ENCODE measurements around the gene PPHLN1.

The PPHLN1 gene

GRCh38 chr12:42432517-42433140, 106.7 kb downstream of the PPHLN1 start:
- DNase-seq (ENCODE audit: low read depth in 2 of 2, low spot score in 1 of 2), result no peak

DNA sequence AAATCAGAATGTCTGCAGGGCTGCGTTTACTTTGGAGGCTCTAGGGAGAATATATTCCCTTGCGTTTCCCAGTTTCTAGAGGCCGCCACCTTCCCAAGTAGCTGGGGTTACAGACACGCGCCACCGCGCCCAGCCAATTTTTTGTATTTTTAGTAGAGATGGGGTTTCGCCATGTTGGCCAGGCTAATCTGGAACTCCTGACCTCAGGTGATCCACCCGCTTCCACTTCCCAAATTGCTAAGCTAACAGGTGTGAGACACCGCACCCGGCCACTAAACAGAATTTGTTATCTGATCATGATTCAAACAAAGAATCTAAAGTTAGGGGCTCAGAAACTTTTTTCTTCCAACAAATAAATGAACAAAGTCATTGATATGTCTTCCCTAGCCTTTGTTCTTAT, 114.6 kb downstream of the PPHLN1 start:
- no peak for DNase-seq (ENCODE audit: low read depth in 2 of 2, low spot score in 1 of 2)

DNA sequence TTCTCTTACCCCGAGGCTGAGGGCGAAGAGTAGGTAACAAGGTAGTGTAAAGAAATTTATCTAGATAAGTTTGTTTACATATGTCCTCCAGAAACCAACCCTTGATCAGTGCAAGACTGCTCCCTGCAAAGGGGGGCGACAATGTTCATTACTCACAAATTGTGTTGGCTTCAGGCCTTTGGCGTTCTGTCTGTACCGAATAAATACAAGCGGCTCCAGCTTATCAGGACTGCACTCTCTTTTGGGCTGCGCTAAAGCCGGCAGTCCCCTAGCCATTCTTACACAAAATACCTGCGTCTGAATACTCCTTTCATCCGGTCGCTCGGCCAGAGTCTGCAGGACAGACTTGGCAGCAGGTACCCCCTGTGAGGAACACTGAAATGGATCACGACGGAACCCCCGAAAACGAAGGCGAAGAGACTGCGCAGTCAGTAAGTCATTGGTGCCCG, 116.4 kb downstream of the PPHLN1 start:
- DNase-seq (ENCODE audit: low read depth in 2 of 2, low spot score in 1 of 2), result no peak

DNA sequence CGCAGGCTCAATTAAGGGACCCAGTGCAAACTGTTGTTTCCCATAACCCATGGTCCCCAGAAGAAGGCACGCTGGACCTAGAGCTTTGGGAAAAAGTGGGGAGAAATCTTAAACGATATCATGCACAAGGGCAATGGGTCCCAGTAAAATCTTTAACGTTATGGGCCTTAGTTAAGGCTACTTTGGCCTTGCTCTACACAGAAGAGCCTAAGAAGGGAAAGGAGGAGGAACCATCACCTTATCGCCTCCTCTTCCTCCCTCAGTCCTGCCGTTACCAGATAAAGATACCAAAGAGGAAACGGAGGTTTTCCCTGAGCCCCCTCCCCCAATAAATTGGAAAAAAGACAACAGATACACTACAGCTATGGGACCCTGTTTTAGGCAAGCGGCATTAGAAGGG, 116.9 kb downstream of the PPHLN1 start:
- no peak for DNase-seq (ENCODE audit: low read depth in 2 of 2, low spot score in 1 of 2)

- no peak for DNase-seq (ENCODE audit: low read depth in 2 of 2, low spot score in 1 of 2)
Observed at GRCh38 chr12:42444192-42444943, 118.4 kb downstream of the PPHLN1 start.

DNA sequence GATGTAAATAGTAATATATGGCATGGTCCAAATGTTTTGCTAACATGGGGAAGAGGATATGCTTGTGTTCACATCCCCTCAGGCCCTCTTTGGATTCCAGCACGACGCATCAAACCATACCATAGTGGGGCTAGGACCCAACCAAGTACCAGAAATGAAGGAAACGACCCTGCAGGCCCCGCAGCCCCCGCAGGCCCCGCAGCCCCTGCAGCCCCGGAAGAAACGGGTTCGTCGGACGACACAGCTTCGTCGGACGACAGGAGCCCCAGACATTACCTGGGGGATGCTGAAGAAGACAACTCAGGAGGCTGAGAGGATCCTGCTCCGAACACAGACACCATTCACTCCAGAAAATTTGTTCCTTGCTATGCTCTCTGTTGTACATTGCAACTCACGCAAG, 119.9 kb downstream of the PPHLN1 start:
- no peak for DNase-seq (ENCODE audit: low read depth in 2 of 2, low spot score in 1 of 2)

DNA sequence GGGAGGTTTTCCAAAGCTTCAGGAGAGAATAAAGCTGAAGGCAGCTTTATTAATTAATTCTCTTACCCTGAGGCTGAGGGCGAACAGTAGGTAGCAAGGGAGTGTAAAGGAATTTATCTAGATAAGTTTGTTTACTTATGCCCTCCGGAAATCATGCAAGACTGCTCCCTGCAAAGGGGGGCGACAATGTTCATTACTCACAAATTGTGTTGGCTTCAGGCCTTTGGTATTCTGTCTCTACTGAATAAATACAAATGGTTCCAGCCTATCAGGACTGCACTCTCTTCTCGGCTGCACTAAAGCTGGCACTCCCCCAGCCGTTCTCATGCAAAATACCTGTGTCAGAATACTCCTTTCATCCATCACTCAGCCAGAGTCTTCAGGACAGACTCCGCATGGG, 120.8 kb downstream of the PPHLN1 start:
- no peak for DNase-seq (ENCODE audit: low read depth in 2 of 2, low spot score in 1 of 2)

- DNase-seq (ENCODE audit: low read depth in 2 of 2, low spot score in 1 of 2), result no peak
Observed at GRCh38 chr12:42447371-42447786, 121.4 kb downstream of the PPHLN1 start.

GRCh38 chr12:42448841-42449240, 122.9 kb downstream of the PPHLN1 start:
- no peak for DNase-seq (ENCODE audit: low read depth in 2 of 2, low spot score in 1 of 2)

DNA sequence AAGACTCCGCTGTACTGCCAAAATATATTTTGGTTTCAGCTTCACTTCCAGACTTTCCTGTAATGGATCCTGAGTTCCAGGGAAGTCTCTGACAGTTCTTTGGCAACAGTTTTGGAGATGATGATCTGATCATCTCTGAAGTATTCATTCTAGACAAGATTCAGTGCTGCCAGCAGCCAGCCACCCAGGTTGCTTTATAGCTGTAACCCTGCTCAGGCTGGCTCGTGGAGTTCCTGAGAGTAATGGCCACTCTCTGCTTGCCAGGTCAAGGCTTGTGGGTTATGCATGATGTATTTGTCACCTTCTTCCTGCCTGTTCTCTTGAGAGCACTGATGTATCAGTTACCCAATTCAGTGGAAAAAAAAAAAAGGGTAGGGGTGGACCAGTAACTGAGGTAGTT, 124.3 kb downstream of the PPHLN1 start:
- DNase-seq (ENCODE audit: low read depth in 2 of 2, low spot score in 1 of 2), result no peak

GRCh38 chr12:42458575-42458974, 132.6 kb downstream of the PPHLN1 start:
- DNase-seq (ENCODE audit: low read depth in 2 of 2, low spot score in 1 of 2), result no peak

DNA sequence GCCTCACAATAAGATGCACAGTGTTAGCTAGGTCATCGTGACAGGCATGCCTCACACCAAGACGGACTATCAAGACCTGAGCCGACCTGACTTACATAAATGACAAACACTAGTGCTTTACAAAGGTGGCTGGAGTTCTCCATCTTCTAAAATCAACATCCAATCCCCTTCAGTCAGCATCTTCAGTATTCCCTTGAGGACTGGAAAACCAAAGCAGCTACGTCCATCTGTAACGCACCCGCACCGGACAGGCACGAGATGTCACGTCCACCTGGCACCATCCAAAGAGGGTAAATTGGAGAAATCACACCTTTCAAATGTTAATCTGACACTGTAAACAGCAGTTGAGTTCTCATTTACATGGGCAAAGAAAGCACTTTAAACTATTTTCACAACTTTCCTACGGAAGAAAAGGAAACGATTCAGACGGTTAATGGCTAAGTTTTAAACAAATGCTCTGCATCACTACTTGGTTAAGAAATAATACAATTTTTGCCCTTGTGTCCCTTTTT, 133.4 kb downstream of the PPHLN1 start:
- DNase-seq (ENCODE audit: low read depth in 2 of 2, low spot score in 1 of 2), result no peak

- no peak for DNase-seq (ENCODE audit: low read depth in 2 of 2, low spot score in 1 of 2)
Observed at GRCh38 chr12:42462486-42462885, 136.5 kb downstream of the PPHLN1 start.

- DNase-seq (ENCODE audit: low read depth in 2 of 2, low spot score in 1 of 2), result no peak
Observed at GRCh38 chr12:42463671-42464070, 137.7 kb downstream of the PPHLN1 start.

- DNase-seq (ENCODE audit: low read depth in 2 of 2, low spot score in 1 of 2), result no peak
Observed at GRCh38 chr12:42468341-42468821, 142.4 kb downstream of the PPHLN1 start.

DNA sequence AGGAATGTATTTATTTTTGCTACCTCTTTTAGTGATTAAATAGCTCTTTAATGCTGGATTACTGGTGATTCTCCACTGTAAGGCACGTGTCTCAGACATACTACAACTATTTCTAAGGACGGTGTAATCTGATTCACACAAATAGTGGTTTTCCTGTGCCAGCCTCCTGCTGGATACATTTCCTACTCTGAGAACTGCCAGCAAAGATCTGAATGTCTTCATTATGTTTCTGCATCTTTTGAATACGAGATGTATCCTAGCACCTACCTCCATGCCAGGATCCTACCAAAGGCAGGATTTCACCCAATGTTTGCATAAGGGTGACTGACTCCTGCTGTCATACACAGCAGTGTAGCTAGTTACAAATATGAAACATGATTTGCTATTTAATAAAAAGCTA, 143.0 kb downstream of the PPHLN1 start:
- DNase-seq (ENCODE audit: low read depth in 2 of 2, low spot score in 1 of 2), result no peak

DNA sequence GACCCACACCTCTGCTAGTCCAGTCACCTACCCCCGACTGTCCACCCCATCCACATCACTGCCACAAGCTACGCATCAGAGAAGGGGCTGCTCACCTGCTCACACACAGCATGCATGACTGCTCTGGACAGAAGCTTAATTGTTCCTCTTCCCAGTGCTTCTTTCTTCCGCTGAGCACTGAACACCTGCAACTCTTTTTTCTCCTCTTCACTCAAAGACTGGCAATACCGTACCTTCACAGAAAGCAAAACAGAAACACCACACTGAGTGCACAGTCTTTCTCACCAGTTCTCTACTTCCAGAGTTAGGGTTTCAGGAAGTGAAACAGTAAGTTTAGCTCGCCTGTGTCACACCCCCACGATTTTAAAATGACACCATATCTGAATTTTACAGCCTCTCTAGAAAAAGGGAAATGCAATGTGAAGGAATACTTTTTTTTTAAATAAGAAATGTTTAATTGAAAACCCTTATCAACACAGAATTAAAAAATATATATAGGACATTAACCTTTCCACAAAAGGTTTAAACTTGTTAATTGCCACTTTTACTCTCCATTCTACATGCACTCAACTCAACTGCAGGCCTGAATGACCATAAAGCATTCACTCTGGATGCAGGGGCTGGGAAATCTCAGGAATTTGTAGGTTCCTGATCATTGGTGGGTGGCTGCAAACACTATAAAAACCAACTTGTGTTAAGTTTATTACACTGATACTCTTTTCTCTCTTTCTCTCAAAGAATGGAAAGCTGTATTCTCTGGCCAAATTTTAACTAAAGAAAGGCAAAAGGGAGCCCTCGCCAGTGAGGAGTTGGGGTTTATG, 143.6 kb downstream of the PPHLN1 start:
- no peak for DNase-seq (ENCODE audit: low read depth in 2 of 2, low spot score in 1 of 2)

DNA sequence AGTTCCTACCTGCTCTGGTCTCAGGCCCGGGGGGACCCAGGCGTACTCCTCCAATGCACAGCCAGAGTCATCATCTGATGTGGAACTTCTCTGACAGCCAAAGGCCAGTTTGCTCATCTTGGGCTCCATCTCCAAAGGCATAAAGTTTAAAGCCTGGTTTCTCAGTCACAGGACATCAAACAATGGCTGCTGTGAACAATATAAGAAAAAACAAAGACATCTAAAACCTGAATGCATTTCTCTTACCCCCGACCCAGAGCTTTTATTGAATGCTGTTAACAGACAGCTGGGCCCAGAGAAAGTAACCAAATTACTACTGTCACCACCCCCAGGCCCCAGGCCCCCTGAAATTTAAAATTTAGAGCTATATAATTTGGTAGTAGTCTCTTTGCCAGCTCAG, 146.4 kb downstream of the PPHLN1 start:
- DNase-seq (ENCODE audit: low read depth in 2 of 2, low spot score in 1 of 2), result no peak

DNA sequence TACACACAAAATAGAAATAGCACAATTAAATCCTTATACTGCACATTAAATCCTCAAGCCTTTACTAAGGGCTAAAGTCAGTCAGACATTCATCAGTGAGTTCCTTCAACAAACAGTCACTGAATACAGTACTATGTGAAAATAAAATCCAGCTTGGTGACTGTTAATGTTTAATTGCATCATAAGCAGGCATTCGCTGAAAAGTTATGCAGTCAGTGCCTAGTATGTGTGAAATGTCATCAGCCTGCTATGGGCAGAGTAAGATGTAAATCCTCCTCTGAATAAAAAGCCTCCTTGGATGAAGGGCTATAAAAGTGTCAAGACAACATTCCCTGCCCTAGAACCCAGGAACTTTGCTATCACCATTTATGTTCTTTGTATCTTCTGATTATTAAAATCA, 147.2 kb downstream of the PPHLN1 start:
- DNase-seq (ENCODE audit: low read depth in 2 of 2, low spot score in 1 of 2), result no peak

GRCh38 chr12:42473561-42473960, 147.6 kb downstream of the PPHLN1 start:
- DNase-seq (ENCODE audit: low read depth in 2 of 2, low spot score in 1 of 2), result no peak

DNA sequence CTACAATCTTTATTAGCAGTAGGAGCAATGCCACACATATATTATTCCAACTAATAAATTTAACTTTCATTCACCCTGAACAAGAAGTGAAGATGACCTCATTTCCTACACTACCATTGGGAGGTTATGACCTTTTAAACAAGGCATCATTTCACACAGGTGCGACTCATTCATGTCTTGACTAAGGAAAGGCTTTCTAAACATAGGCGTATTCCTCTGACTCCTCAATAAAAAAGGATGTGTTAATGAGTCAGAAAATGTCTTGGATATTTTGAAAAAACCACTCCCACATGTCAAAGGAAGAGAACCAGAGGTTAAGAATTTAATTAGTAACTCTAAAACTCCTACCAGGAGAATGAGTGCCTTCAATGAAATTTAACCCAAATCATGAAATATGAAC, 148.4 kb downstream of the PPHLN1 start:
- DNase-seq (ENCODE audit: low read depth in 2 of 2, low spot score in 1 of 2), result no peak

DNA sequence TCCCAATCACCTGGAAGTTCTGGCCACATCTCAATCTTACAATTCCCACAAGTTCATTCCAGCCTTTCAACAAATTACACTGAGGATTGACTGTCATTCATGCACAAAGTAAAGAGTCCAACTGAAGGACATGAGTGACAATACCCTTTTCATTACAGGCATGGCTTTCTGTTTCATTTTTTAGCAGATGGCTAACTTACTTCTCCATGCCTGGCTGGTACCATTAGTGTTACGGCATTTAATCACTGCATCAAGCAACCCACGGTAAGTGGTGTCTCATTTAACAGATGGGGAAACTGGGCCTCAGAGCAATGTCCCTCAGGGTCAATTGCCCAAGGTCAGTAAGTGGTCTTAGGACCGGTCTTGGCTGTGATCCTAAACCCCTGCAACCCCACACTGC, 149.1 kb downstream of the PPHLN1 start:
- no peak for DNase-seq (ENCODE audit: low read depth in 2 of 2, low spot score in 1 of 2)
